OCI-LY7 (cell line): ENCODE data around the gene ARTN.

Experiments
- CTCF ChIP-seq: fragments of 200-600 bp; sonication (generic); conservative IDR thresholded peaks from 2 replicates; pipeline ENCODE4 v1.5.1; 2014; ENCODE audit warnings: mild to moderate bottlenecking, antibody characterized with exemption, low read length, moderate library complexity, mixed read lengths
- EZH2phosphoT487 ChIP-seq: fragments of 200-600 bp; sonication (generic); IDR thresholded peaks from 2 replicates; pipeline ENCODE4 v1.6.1; 2018; ENCODE audit warnings: low read depth, borderline replicate concordance, mild to moderate bottlenecking, mixed run types, antibody characterized with exemption, low read length, moderate library complexity, mixed read lengths

DNA sequence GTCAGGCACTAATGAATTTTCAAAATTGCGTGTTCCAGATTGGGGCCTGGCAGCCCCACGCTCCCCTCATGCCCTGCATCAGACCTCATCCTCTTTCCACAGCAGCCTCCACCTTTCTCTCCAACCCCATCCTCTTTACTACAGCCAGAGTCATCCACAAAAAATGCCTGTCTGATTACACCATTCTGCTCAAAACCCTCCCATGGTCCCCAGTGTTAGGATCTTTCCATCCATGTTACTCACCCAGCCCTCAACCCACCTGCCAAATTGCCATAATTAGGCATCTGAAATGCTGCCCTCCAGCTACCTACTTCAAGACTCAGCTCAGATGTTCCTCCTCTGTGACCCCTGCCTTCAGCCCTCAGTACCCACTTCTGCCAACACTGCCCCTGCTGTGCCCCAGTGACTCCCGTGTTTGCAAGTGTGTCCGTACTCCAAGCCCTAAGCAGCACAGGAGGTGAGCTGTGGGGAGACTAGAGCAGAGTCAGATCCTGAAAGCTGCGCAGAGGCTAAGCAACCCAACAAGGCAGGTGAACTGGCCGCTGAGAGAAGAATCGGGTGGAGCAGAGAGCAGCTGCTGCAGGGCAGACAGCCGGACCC is 715 bp upstream of the ARTN start:
- TF ChIP-seq CTCF, result no peak
- no peak for TF ChIP-seq EZH2phosphoT487
